OCI-LY3 (cell line): ENCODE measurements around the gene RGS9.
"Not testable (repeated sequence)": the region's sequence is repeated elsewhere in the genome, so short reads cannot be mapped to it uniquely, and the experiment has no call there.

Experiments
- H2AFZ ChIP-seq: fragments of 200-600, 300-600 bp; shearing (Covaris generic); 2 replicates; pipeline ENCODE4 v1.6.0; 2014; ENCODE audit warnings: antibody characterized with exemption, low read depth, low read length
- H3K27ac ChIP-seq: fragments of 200-600, 300-600 bp; sonication (generic); 2 replicates; pipeline ENCODE4 v1.5.1; 2014; ENCODE audit warnings: mild to moderate bottlenecking, low read length, moderate library complexity, mixed read lengths
- H3K27me3 ChIP-seq: fragments of 200-600, 300-600 bp; sonication (generic); 2 replicates; pipeline ENCODE4 v1.6.1; 2014; ENCODE audit warnings: low read depth, low read length, mixed read lengths
- H3K36me3 ChIP-seq: fragments of 200-600, 300-600 bp; sonication (generic); replicated peaks from 2 replicates; pipeline ENCODE3; 2014; ENCODE audit warnings: low read depth, low read length, mixed read lengths
- H3K4me1 ChIP-seq: fragments of 300-600, 200-600 bp; sonication (generic); 2 replicates; pipeline ENCODE4 v1.6.1; 2014; ENCODE audit warnings: low read length, mixed read lengths
- H3K4me2 ChIP-seq: fragments of 200-600, 300-600 bp; sonication (generic); 2 replicates; pipeline ENCODE4 v1.6.1; 2014; ENCODE audit warnings: low read length, mixed read lengths
- H3K4me3 ChIP-seq: fragments of 300-600, 200-600 bp; sonication (generic); 2 replicates; pipeline ENCODE4 v1.5.1; 2014; ENCODE audit warnings: antibody characterized with exemption, mild to moderate bottlenecking, low read length, moderate library complexity
- H3K79me2 ChIP-seq: fragments of 300-600, 200-600 bp; shearing (Covaris generic); 2 replicates; pipeline ENCODE4 v1.6.1; 2014; ENCODE audit warnings: mild to moderate bottlenecking, low read length, mixed read lengths
- H3K9ac ChIP-seq: fragments of 300-600, 200-600 bp; shearing (Covaris generic); 2 replicates; pipeline ENCODE4 v1.6.0; 2014; ENCODE audit warnings: mild to moderate bottlenecking, low read length, moderate library complexity
- H3K9me3 ChIP-seq: fragments of 200-600, 300-600 bp; shearing (Covaris generic); 2 replicates; pipeline ENCODE4 v1.6.1; 2014; ENCODE audit warnings: low read length, mixed read lengths; ENCODE audit not compliant: insufficient read depth
- H4K20me1 ChIP-seq: fragments of 200-600, 300-600 bp; sonication (generic); 2 replicates; pipeline ENCODE4 v1.6.1; 2016; ENCODE audit warnings: low read length, mixed read lengths; ENCODE audit not compliant: insufficient read depth
- EZH2phosphoT487 ChIP-seq: fragments of 200-600 bp; shearing (Covaris generic); IDR thresholded peaks from 2 replicates; pipeline ENCODE4 v1.6.1; 2018; ENCODE audit warnings: antibody characterized with exemption, mixed run types, low read depth
- TF ChIP-seq, protein P1 (sequence below): fragments of 200-600, 300-600 bp; sonication (generic); IDR thresholded peaks from 2 replicates; pipeline ENCODE4 v1.5.1; 2014; ENCODE audit warnings: antibody characterized with exemption, low read length, low read depth

RGS9 gene

DNA sequence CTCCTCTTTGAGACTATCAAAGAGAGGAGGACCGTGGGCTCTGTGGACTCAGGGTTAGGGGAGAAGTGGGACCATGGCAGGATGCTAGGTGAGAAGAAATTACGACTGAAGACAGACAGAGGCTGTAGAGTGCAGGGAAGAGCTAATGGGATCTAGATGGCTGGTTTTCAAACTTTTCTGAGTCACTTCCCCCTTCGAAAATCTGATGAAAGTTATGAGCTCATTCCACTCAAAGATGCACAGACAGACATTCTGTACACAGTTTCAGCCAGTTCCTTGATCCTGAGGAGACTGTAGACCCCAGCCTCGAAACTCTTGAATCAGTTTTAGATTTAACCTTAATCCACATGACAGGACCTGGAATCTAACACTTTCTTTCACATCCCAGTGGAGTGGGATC lies 40.7 kb downstream of the RGS9 start:
- H3K36me3 ChIP-seq: no peaks in the 10 kb centered on the region
- H3K9me3 ChIP-seq: no peaks in the 10 kb centered on the region
- TF ChIP-seq, protein P1, sequence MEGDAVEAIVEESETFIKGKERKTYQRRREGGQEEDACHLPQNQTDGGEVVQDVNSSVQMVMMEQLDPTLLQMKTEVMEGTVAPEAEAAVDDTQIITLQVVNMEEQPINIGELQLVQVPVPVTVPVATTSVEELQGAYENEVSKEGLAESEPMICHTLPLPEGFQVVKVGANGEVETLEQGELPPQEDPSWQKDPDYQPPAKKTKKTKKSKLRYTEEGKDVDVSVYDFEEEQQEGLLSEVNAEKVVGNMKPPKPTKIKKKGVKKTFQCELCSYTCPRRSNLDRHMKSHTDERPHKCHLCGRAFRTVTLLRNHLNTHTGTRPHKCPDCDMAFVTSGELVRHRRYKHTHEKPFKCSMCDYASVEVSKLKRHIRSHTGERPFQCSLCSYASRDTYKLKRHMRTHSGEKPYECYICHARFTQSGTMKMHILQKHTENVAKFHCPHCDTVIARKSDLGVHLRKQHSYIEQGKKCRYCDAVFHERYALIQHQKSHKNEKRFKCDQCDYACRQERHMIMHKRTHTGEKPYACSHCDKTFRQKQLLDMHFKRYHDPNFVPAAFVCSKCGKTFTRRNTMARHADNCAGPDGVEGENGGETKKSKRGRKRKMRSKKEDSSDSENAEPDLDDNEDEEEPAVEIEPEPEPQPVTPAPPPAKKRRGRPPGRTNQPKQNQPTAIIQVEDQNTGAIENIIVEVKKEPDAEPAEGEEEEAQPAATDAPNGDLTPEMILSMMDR: no peak
- TF ChIP-seq EZH2phosphoT487: no peak
- H3K4me2 ChIP-seq: peak overlapping the region; percentile 44
- no peaks in the 10 kb centered on the region for H4K20me1 ChIP-seq
- no peaks in the 10 kb centered on the region for H3K79me2 ChIP-seq
- peak overlapping the region; percentile 98 for H3K27ac ChIP-seq
- peak overlapping the region; percentile 32 for H3K9ac ChIP-seq
- no peak overlapping the region for H3K4me3 ChIP-seq
- peaks cover 95% of the 10 kb centered on the region for H3K4me1 ChIP-seq
- no peak overlapping the region for H2AFZ ChIP-seq
- H3K27me3 ChIP-seq: no peaks in the 10 kb centered on the region

DNA sequence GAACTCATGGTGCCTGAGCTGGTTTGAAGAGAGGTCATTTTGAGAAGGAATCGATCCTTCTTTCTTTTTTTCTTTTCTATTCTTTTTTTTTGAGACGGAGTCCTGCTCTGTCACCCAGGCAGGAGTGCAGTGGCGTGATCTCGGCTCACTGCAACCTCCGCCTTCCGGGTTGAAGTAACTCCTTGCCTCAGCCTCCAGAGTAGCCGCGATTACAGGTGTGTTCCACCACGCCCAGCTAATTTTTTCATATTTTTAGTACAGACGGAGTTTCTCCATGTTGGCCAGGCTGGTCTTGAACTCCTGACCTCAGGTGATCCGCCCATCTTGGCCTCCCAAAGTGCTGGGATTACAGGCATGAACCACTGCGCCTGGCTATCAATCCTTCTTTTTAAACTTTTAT lies 43.1 kb downstream of the RGS9 start:
- H3K27me3 ChIP-seq, H2AFZ ChIP-seq, H3K4me3 ChIP-seq, H3K36me3 ChIP-seq, H4K20me1 ChIP-seq, H3K79me2 ChIP-seq, H3K9me3 ChIP-seq: not testable (repeated sequence)
- Histone ChIP-seq H3K4me1 (peaks cover 78% of the 10 kb centered on the region), H3K27ac (peak overlapping the region; percentile 98), H3K9ac (peak overlapping the region; percentile 47), H3K4me2 (peak overlapping the region; percentile 65)

DNA sequence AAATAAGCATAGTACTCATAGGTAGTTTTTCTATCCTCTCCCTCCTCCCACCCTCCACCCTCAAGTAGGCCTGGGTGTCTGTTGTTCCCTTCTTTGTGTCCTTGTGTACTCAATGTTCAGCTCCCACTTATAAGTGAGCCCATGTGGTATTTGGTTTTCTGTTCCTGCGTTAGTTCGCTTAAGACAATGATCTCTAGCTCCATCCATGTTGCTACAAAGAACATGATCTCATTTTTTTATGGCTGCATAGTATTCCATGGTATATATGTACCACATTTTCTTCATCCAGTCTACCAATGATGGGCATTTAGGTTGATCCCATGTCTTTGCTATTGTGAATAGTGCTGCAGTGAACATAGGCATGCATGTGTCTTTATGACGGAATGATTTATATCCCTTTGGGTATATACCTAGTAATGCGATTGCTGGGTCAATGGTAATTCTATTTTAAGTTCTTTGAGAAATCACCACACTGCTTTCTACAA lies 43.6 kb downstream of the RGS9 start:
- peak overlapping the region; percentile 98 for H3K27ac ChIP-seq
- H3K4me3 ChIP-seq, H3K9me3 ChIP-seq, H3K27me3 ChIP-seq, H3K79me2 ChIP-seq, H4K20me1 ChIP-seq, H2AFZ ChIP-seq, H3K36me3 ChIP-seq: not testable (repeated sequence)
- peak overlapping the region; percentile 65 for H3K4me2 ChIP-seq
- H3K4me1 ChIP-seq: peaks cover 73% of the 10 kb centered on the region
- H3K9ac ChIP-seq: peak overlapping the region; percentile 45; the same call in 1 of the 2 replicates

DNA sequence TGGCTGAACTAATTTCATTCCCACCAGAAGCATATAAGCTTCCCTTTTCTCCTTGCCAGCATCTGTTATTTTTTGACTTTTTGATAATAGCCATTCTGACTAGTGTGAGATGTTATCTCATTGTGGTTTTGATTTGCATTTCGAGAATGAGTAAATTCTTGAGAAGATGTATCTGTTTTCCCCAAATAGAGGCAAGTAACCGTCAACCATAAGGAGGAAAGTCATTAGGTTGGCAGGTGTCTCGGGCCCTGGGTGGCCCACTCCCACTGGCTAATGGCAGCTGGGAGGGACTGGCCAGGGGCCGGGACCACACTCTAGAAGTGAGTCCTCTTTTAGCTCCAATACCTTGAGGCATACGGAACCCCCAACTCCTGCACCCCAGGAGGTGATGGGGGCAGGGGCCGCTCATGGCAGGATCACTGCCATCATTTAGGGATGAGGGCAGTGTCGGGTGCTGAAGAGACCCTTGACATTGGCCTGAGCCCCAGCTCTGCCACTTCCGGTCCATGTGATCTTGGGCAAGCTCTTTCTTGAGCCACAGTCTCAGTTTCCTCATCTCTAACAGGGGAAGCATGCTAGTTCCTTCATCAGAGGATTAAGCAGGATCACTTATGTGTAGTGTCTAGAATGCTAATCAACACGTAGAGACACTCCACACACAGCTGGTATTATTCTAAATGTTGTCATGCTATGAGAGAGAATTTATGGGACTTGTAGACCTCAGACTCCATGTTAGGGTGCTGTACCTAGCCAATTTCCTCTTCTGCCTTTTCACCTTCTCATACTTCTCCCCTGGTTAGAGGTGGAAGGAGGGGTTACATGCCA lies 44.3 kb downstream of the RGS9 start:
- Histone ChIP-seq H3K4me2 (peak overlapping the region; percentile 65), H4K20me1 (no peaks in the 10 kb centered on the region), H3K4me3 (peak overlapping the region; percentile 48), H3K27me3 (no peaks in the 10 kb centered on the region), H2AFZ (peak overlapping the region; percentile 8; the same call in 1 of the 2 replicates), H3K79me2 (no peaks in the 10 kb centered on the region), H3K9ac (peak overlapping the region; percentile 64), H3K4me1 (peaks cover 67% of the 10 kb centered on the region), H3K27ac (peak overlapping the region; percentile 98), H3K9me3 (no peaks in the 10 kb centered on the region), H3K36me3 (no peaks in the 10 kb centered on the region)
- TF ChIP-seq EZH2phosphoT487: no peak
- TF ChIP-seq, protein P1: no peak

DNA sequence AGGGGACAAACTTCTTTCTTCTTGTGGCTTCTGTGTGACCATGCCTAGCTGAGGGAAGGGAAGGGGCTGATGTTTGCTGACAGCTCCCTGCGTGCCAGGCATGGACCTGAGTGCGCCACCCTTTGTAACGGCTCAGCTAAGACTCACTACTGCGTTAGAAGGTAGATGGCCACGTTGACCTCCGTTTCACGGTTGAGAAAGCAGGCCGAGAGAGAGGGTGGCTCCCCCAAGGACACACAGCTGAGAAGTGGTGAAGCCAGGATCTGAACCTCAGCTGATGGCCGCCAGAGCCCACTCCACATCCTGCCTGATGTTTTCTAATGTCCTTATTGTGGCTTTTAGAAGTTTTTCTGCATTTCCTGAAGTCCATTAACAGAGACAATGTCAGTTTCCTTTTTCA lies 45.1 kb downstream of the RGS9 start:
- no peaks in the 10 kb centered on the region for H3K79me2 ChIP-seq
- peaks cover 59% of the 10 kb centered on the region for H3K4me1 ChIP-seq
- no peaks in the 10 kb centered on the region for H3K27me3 ChIP-seq
- peak overlapping the region; percentile 65 for H3K4me2 ChIP-seq
- H3K4me3 ChIP-seq: 0 out of 2 replicates have a peak overlapping the region, but pooled peaks have one; percentile 48
- H3K27ac ChIP-seq: peak overlapping the region; percentile 98
- TF ChIP-seq, protein P1: no peak
- no peak for TF ChIP-seq EZH2phosphoT487
- peak overlapping the region; percentile 64 for H3K9ac ChIP-seq
- peak overlapping the region; percentile 8; the same call in 1 of the 2 replicates for H2AFZ ChIP-seq
- H3K36me3 ChIP-seq: no peaks in the 10 kb centered on the region
- H4K20me1 ChIP-seq: no peaks in the 10 kb centered on the region
- H3K9me3 ChIP-seq: no peaks in the 10 kb centered on the region
